HUDEP-2 (cell line): ENCODE data around the gene TMEM198.

ENCODE experiments used
- DNase-seq, 76 experiments: peaks; one replicate each; lab custom pipeline; 2025; ENCODE audit not compliant: unreplicated experiment in 76 of 76; lab: John Stamatoyannopoulos, UW

The TMEM198 gene

DNA sequence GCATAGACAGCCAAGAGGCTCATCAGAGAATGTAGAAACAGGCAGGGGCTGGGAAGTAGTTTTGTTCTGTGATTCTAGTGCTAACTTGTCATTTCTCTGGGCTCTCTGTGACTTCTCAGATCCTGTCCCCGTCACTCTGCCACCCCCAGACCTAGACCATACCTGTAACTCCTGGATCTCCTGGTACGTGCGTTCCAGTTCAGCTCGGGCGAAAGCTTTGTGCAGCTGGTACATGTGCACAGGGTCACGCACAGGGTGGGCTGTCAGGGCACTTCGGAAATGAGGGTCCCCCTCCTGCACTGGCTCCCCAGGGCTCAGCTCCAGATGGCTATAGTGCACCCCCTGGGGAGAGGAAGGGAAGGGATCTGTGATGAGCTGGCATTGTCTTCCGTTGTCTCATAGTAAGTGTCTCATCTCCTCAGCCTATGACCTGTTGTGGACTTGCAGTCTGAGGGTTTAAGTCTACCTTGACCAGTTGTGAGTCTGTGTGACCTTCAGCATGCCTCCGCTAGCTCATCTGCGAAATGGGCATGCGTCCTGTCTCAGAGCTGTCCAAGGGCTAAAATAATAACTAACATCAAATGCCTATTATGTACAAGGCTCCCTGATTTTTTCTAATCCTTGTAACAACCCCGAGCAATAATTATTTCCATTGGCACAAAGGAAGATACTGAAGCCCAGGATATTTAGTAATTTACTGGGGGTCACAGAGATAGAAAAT lies 2.9 kb upstream of the TMEM198 start:
- no peak for DNase-seq

DNA sequence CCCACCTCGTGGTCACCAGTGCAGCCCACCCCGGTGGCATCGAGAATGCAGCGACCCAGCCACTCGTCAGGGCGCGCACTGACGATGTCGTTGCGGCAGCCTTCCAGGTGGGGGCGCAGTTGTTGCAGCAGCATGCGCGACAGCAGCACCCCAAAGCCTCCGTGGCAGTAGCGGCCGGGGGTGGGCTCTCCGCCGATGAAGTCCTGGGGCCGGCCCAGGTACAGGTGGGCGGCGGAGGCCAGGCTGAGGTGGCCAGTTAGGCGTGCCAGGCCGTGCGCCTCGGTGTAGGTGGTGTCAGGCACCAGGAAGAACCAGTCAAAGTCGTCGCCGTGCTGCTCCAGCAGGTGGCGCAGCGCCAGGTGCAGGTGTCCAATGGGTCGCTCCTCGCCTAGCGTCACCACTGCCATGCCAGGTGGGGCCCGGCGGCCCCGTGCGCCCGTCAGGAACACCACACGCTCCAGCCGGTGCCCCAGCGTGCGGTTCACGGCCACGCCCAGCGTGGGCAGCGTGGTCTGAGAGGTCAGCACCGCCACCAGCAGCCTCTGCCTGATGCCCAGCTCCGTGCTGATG lies 2.1 kb upstream of the TMEM198 start:
- DNase-seq = peak in 72 of 76 experiments; percentile 13 to 96 (median 73)

DNA sequence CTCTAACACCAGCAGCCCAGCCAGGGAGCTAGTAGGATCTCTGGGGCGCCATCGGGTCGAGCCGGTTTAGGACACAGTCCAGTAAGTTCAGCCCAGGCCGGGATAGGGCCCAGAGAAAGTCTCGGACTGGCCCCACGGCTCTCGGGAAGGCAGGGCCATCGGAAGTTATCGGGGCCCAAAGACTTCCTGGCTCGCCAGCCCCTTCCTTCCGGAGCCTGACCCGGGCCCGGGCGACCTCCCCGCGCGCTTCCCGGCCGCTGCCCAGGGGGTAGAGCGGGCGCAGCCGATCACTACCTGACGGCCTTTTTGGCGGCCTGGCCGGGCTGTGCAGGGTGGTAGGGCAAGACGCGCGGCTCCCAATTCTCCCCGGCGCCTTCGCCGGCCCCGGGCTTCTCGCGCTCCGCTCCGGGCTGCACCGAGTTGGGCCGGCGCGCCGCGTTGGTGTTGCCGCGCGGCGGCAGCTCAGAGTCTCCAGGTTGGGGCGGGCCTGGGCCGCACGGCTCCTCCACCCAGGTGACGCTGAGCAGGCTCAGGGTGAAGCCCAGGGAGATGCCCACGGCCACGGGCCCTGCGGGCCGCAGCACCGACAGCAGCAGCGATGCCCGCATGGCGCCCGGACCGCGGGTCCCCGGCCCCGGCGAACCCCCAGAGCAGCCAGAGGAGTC lies 765 bp upstream of the TMEM198 start:
- peak in 8 of 76 experiments; percentile 32 to 59 (median 46) for DNase-seq

DNA sequence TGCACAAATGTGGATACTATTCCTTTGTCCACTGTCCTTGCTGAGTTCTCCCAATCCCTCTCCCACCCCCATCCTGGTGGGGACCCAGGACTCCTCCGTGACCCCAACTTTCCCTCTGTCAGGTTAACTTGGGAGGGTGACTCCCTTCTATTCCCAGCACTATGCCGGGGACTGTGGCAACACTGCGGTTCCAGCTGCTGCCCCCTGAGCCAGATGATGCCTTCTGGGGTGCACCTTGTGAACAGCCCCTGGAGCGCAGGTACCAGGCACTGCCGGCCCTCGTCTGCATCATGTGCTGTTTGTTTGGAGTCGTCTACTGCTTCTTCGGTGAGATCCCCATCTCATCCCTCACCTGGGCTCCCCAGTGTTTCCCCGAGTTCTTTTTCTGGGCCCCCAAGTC lies 739 bp downstream of the TMEM198 start:
- DNase-seq = no peak

DNA sequence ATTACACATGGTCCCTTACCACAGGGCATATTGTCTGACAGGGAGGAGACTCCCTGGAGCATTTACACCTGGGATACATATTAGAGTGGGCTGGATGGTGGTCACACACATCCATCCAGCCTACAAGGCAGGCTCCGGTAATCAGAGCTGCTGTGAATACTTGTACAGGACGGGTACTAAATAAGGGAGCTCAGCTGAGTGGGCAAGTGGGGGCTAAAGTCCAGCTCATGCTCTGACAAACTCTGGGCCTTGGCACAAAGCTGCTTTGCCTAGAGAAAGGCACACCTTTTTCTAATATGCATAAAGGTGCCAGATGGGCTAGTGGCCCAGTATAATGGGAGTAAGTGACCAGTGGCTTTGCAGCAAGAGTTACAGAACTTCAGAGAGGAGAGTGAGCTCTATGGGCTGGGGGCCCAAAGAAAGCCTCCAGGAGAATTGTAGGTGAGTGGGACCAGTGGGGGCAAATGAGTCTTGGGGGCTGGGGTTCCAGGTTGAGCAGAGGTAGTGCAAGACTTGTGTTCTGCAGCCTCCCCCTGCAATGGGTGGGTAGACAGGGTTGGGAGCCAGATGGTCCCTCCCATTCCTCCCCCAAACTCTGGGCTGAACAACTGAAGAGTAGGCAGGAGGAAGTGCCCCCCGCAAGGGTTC lies 1.6 kb downstream of the TMEM198 start:
- no peak for DNase-seq

DNA sequence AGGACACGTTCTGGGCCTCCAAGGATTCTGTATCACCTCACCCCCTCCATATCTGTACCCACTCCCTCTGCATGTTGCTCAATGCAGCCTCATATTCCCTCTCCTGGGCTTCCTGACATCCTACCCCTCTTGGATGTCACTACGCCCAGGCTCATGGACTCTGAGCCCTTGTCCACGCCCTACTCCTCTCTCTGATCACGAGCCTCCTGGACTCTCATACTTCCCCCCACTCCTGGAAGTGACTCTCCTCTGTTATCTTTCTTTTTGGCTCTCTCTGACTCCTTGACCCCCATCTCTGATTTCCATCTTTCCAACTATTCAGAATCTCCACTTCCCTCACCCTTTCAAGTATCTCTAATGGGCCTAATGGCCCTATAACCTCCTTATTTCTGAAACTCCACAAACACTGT lies 2.1 kb downstream of the TMEM198 start:
- no peak for DNase-seq

DNA sequence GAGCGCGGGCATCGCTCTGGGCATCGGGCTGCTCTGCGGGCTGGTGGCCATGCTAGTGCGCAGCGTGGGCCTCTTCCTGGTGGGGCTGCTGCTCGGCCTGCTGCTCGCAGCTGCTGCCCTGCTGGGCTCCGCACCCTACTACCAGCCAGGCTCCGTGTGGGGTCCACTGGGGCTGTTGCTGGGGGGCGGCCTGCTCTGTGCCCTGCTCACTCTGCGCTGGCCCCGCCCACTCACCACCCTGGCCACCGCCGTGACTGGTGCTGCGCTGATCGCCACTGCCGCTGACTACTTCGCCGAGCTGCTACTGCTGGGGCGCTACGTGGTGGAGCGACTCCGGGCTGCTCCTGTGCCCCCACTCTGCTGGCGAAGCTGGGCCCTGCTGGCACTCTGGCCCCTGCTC lies 3.8 kb downstream of the TMEM198 start:
- DNase-seq = no peak

DNA sequence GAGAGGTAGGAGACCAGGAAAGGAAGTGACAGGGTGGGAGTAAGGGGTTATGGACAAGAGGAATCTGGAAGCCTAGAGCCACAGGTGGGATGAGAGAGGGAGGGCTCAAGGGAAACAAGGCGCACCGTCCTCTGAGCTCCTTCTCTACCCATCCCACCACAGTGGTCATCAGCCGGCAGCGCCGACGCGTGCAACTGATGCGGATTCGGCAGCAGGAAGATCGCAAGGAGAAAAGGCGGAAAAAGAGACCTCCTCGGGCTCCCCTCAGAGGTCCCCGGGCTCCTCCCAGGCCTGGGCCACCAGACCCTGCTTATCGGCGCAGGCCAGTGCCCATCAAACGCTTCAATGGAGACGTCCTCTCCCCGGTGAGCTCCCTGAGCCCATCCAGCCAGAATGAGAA lies 5.2 kb downstream of the TMEM198 start:
- DNase-seq = no peak

DNA sequence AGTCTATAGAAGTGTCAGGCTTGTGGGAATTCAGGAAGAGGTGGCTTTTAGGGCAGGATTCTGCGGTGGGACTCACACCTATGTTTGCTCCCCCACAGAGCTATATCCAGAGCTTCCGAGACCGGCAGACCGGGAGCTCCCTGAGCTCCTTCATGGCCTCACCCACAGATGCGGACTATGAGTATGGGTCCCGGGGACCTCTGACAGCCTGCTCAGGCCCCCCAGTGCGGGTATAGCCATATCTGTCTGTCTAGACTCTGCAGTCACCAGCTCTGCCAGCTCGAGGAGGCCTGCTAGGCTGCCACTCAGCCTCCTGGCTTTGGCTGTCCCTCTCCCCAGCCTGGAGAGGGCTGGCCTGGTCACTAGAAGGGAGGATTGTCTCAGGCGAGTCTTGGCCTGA lies 5.8 kb downstream of the TMEM198 start:
- peak in 1 of 76 experiments; percentile 3 for DNase-seq

DNA sequence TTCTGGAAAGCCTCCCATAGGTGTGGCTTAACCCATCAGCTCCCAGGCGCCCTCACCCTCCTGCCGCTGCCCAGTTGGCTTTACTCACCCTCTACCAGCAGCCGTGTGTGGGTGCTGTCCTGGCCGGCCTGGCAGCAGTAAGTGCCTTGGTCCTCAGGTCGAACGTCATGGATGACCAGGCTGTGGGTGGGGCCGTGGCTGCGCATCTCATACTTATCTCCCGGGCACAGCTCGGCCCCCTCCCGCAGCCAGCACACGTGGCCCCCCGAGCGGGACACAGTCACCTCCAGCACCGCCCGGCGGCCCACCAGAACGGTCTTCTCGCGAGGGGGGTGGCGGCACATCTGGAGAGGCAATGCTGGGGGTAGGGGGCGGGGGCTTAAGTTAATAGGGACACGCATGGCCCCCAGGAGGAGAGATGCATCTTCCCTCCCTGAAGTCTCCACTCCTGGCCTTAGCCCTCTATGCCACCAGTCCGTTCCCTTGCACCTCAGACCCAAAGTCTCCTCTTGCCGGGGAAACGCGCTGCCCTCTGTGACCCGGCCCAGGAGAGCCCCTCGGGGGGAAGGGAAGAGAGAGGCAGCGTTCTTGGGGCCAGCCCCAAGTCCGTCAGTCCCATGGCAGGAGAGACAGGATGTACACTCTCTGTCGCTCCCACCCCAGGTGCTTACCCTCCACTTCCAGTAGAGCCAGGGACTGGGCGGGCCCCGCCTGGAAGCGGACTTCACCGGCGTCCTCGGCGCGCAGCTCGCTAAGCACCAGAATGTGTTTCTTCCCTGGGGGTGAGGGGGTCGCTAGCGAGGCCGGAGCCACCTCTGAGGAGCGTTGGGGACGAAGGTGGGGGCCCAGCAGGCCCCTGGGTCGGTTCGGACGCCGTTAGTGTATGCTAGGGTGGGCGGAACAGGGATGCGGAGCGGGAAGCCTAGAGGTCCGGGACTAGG lies 7.9 kb downstream of the TMEM198 start:
- DNase-seq = peak in 39 of 76 experiments; percentile 2 to 58 (median 27)

DNA sequence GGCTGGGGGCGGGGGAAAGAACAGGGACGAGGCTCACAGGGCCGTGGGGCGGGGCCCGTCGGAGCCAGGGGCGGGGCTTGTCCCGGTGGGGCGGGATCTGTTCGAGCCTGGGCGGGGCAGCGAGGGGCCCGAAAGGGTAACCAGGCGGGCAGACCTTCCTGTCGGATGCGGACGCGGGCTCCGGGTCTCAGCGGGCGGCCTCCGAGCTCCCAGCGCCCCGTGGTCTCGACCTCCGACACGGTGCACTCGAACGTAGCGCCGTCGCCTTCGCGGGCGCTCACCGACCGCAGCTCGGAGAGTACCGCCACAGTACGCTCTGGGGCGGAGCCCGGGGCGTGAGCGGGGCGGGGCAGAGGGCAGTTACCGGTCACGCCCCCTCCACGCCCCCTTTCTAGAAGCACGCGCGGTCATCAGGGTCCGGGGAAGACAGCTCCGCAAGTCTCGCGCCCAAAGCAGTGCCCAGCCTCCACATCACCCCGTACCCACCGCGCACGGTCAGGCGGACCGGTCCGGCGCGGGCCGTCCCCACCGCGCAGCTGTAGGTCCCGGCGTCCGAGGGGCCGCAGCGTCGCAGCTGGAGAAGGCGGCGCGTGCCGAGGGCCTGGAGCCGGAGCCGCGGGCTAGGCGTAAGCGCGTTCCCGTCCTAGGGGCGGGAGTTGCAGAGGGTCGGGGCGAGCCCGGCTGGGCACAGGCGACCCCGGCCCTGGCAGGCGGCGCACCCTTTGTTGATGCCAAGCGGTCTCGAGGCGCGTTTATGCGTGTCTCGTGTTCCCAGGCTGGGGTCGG lies 8.7 kb downstream of the TMEM198 start:
- peak in 68 of 76 experiments; percentile 7 to 90 (median 63) for DNase-seq

DNA sequence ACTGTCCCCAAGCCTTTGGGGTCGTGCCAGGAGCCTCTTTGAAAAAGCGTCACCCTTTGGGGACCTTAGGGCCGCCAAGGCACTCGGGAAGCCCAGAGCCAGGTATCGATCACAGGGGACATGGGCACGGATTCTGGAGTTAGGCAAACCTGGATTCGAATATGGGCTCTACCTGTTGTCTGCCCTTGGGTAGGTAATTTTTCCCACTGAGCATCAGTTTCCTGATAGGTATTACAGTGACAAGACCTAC lies 9.3 kb downstream of the TMEM198 start:
- DNase-seq = no peak

DNA sequence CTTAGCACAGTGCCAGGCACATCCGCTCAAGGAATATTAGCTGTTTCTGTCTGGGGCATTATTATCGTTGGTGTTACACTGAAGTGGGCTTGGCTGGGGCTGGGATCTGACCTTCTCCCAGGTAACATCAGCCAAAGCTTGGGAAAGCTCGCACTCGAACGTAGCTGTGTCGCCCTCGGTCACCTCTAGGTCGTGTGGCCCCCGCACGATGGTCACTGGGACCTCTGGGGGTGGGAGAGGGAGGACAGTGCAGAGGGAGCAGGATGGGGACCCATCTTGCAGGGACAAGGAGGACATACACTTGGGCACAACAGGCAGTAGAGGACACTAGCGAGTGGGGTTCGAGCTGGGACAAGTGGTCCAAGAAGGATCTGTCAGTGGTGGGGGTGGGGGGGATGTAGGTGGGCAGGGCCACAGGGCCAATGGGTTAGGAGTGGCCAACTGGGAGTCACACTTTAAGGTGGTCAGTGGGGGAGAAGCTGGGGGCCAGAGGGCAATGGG lies 9.7 kb downstream of the TMEM198 start:
- DNase-seq = no peak

DNA sequence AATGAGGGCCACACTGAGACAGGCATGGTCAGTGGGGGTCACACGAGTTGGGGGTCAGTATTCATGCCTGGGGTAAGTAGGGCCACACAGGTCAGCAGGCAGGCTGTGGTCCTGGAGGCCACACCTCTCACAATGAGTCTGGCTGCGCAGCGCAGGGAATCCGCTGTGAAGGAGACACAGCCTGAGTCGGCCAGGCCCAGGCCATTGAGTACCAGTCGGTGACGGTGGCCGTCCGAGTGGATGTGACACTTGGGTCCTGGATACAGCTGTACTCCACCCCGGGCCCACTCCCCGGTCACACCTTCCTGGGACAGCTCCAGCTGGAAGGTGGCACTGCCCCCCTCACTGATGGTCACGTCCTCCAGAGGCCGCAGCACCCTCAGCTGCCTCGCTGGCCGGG lies 10.5 kb downstream of the TMEM198 start:
- DNase-seq = no peak

DNA sequence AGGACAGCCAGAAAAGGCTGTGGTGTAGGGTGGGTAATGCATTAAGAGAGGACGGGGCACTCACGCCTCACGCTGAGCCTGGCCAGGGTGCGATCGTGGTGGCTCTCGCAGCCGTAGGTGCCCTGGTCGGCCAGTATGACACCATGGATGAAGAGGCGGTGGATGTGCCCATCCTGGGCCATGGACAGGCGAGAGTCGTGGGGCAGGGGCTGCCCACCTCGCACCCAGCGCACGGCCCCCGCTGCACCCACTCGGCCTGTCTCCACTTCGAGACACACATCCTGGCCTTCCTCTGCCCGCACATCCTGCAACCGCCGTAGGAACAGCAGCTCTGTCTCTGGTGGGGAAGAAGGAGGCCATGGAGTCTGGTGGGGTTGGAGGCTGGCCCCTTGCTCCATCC lies 12.1 kb downstream of the TMEM198 start:
- no peak for DNase-seq

DNA sequence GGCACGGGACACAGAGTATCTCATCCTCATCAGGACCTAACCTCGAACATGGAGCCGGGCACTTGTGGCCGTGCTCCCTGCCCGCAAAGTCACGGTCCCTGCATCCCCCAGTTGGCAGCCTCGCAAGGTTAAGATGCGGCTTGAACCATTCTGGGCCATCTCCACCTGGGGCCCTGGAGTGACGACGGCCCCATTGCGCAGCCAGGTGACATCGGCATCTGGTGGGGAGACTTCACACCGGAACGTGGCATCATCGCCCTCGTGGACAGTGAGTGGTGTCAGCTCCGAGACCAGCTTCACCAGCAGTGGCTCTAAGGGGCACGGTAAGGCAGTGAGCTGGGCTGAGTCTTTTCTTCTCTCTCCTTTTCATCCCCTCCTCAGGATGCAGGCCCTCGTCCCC lies 12.6 kb downstream of the TMEM198 start:
- DNase-seq = no peak

DNA sequence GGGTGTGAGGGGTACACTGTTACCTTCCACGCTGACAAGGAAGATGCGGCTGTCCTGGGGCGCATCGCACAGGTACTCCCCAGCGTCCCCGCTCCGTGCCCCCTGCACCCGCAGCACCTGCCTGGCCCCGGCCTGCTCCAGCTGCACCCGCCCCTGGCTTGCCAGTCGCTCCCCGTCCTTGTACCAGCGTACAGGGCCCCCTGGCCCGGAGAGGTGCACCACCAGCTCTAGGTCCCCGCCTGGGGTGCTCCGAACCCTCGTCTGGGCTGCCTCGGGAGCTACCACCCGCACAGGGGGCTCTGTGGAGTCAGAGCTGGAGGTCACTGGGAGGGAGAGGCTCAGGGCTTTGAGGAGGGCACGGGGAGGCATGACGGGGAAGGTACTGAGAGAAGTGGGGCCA lies 13.5 kb downstream of the TMEM198 start:
- DNase-seq = no peak

DNA sequence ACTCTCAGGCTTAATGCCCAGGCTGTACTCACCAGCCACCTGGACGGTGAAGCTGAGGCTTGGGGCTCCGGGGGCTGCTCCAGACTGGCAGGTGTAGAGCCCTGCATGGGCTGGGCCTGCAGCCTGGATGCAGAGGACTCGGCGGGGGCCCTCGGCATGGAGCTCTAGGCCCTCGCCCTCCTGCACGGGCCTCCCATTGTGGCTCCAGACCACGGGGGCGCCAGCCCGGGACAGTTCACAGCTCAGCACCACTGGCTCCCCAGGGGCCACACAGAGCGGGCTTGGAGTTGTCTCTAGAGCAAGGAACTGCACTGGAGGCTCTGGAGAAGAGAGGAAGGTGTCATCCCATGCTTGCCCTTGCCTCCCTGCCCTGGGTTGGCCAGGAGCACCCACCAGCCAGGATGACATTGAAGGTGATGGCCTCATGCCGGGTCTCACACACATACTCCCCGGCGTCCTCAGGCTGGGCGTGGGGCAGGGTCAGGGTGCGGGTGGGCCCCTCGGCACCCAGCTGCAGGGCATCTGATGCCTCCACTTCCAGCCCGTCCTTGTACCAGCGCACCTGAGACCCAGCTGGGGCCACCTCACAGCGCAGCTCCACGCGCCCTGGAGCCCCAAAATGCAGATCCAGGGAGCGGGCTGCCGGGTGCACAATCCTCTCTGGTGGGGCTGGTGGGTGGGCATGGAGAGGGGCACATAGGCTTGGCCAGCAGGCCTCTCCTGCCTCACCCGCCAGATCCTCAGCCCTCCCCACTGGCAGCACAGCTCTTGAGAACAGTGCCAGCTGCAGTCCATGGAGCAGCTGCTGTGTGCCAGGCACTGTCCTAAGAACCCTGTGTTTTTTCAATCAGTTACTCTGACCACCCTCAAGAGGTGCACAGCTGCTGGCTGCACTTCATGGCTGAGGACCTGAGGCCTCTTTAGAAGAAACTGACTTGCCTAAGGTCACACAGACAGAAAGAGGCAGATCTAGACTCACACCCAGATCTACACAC lies 14.3 kb downstream of the TMEM198 start:
- no peak for DNase-seq
